Measurements from ENCODE around the gene AP4M1.

- no peak for TF ChIP-seq CTCF (IDR thresholded peaks at IDR 0.05)
- no peak for TF ChIP-seq POLR2AphosphoS5 (IDR thresholded peaks at IDR 0.05)
- TF ChIP-seq POLR2A (IDR thresholded peaks at IDR 0.05; ENCODE audit: low read depth): no peak
These were observed 11.8 kb upstream of the AP4M1 start for GRCh38 chr7:100089458-100090196.
